ENCODE data around the gene LYRM4. TPM values are rescaled to one million over a fixed set of nuclear protein-coding genes. Genes with fewer than 3 reads are reported as not detected.

LYRM4 gene
- polyA plus RNA-seq, 1 donor from 2014 or later: 29.3 TPM

- no peaks in the 10 kb centered on the region for H3K36me3 ChIP-seq (ENCODE audit: insufficient read depth, low read length)
- no peak for TF ChIP-seq REST (IDR thresholded peaks at IDR 0.05; ENCODE audit: borderline replicate concordance)
- no peak for TF ChIP-seq RAD21 (conservative IDR thresholded peaks at IDR 0.05)
- no peak for TF ChIP-seq EP300 (conservative IDR thresholded peaks at IDR 0.05; ENCODE audit: poor library complexity, severe bottlenecking)
- H3F3A ChIP-seq (ENCODE audit: insufficient read depth, low read length, poor library complexity, severe bottlenecking): no peaks in the 10 kb centered on the region
- no peaks in the 10 kb centered on the region for H3K27me3 ChIP-seq (ENCODE audit: insufficient read depth, low read depth, low read length)
- H2AFZ ChIP-seq (ENCODE audit: low read depth, low read length): no peak overlapping the region
- no peak overlapping the region for H3K4me3 ChIP-seq (ENCODE audit: low read length)
- no peaks in the 10 kb centered on the region for H3K9me2 ChIP-seq (ENCODE audit: insufficient read depth, low read length)
- H3K9me3 ChIP-seq (ENCODE audit: low read length): no peaks in the 10 kb centered on the region
- no peaks in the 10 kb centered on the region for H4K20me1 ChIP-seq (ENCODE audit: insufficient read depth)
- H3K27ac ChIP-seq (ENCODE audit: low read length): no peak overlapping the region
- H3K9ac ChIP-seq (ENCODE audit: low read length): no peak overlapping the region
- no peak overlapping the region for H3K4me2 ChIP-seq (ENCODE audit: low read length)
- H3K79me2 ChIP-seq (replicated peaks; ENCODE audit: insufficient read depth, low read length): no peaks in the 10 kb centered on the region
These were observed 144.3 kb downstream of the LYRM4 start for GRCh38 chr6:5116243-5116991.

- Histone ChIP-seq H3K9ac (ENCODE audit: low read length) (no peak overlapping the region), H3K4me2 (ENCODE audit: low read length) (no peak overlapping the region), H3F3A (ENCODE audit: insufficient read depth, low read length, poor library complexity, severe bottlenecking) (no peaks in the 10 kb centered on the region), H3K36me3 (ENCODE audit: insufficient read depth, low read length) (no peaks in the 10 kb centered on the region), H3K27ac (ENCODE audit: low read length) (no peak overlapping the region), H2AFZ (ENCODE audit: low read depth, low read length) (no peak overlapping the region), H3K4me3 (ENCODE audit: low read length) (no peak overlapping the region), H3K9me2 (ENCODE audit: insufficient read depth, low read length) (no peaks in the 10 kb centered on the region), H3K79me2 (replicated peaks; ENCODE audit: insufficient read depth, low read length) (no peaks in the 10 kb centered on the region), H3K9me3 (ENCODE audit: low read length) (no peaks in the 10 kb centered on the region), H4K20me1 (ENCODE audit: insufficient read depth) (no peaks in the 10 kb centered on the region), H3K27me3 (ENCODE audit: insufficient read depth, low read depth, low read length) (no peaks in the 10 kb centered on the region)
- TF ChIP-seq MXI1 (conservative IDR thresholded peaks at IDR 0.05; ENCODE audit: poor library complexity, severe bottlenecking) (no peak), POLR2AphosphoS5 (IDR thresholded peaks at IDR 0.05) (no peak), CTCF (IDR thresholded peaks at IDR 0.05; ENCODE audit: poor library complexity, severe bottlenecking) (no peak), SMC3 (conservative IDR thresholded peaks at IDR 0.05; ENCODE audit: poor library complexity) (no peak), REST (IDR thresholded peaks at IDR 0.05; ENCODE audit: borderline replicate concordance) (no peak), EZH2 (IDR thresholded peaks at IDR 0.05; ENCODE audit: borderline replicate concordance, insufficient read depth, low read length, poor library complexity, severe bottlenecking) (no peak), RAD21 (conservative IDR thresholded peaks at IDR 0.05) (no peak), EP300 (conservative IDR thresholded peaks at IDR 0.05; ENCODE audit: poor library complexity, severe bottlenecking) (no peak), TAF1 (IDR thresholded peaks at IDR 0.05; ENCODE audit: low read depth) (no peak)
These were observed 145.6 kb downstream of the LYRM4 start for GRCh38 chr6:5115168-5115567.

Measured in neural cell (in vitro differentiated cells).